GM18511 (cell line): ENCODE measurements around the gene POU2F3.
A peak's percentile ranks its signal among the peaks of the same experiment; 100 is the strongest.

ENCODE experiments used
- ATAC-seq: cut with Tn5 transposase; IDR thresholded peaks from one replicate; pipeline ENCODE4 v1.9.1; 2021; ENCODE audit warnings: mild to moderate bottlenecking, moderate library complexity; ENCODE audit not compliant: unreplicated experiment

The POU2F3 gene

DNA sequence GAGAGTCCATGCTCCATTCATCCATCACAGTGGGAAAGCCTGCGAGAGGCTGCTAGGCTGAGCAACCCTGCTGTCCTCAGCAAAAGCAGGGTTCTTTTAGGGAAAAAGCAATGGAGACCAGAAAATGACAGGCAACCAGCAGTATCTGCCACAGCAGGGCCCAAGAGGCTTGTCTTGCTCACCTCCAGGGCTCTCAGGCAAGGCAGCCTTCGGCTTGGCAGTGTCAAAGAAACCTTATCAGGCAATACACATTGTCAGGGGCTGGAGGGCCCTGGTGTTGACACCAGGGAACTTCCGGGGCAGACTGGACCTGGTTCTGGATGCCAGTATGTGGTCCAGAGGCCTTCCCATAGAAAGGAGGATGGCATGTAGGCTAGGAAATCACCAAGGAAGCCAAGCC lies 74.9 kb downstream of the POU2F3 start:
- no peak for ATAC-seq

DNA sequence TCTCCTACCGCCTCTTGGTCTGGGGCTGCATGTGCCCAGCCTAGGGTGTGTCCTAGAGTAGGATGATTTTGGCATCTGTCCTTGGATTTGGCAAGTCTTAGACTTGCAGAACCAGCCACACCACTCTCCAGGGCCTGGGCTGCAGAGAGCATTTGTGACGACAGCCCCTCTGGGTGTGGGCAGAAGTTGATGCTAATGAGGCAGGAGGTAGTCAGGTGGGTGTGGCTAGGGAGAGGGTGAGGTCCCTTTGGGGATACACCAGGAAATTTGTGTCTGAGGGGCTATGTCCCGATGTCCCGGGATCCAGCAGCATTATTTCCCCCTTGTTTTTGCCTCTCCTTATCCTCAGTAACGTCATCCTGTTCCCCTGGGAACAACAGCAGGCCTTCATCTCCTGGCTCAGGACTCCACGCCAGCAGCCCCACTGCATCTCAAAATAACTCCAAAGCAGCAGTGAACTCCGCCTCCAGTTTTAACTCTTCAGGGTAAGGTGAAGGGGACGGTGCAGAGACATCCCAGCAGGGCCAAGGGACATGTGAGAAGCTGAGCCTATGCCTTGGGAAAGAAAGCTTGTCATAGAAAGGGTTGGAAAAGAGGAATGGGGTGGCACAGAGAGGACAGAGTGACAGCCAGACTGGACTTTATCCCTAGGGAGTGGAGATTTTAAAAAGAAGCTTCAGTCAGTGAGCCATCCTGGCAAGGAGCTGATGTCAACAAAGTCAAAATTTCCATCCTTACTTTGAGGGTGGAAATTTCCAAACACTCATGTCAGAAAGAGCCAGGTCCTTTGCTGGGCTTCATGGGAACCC lies 77.1 kb downstream of the POU2F3 start:
- ATAC-seq, result no peak

DNA sequence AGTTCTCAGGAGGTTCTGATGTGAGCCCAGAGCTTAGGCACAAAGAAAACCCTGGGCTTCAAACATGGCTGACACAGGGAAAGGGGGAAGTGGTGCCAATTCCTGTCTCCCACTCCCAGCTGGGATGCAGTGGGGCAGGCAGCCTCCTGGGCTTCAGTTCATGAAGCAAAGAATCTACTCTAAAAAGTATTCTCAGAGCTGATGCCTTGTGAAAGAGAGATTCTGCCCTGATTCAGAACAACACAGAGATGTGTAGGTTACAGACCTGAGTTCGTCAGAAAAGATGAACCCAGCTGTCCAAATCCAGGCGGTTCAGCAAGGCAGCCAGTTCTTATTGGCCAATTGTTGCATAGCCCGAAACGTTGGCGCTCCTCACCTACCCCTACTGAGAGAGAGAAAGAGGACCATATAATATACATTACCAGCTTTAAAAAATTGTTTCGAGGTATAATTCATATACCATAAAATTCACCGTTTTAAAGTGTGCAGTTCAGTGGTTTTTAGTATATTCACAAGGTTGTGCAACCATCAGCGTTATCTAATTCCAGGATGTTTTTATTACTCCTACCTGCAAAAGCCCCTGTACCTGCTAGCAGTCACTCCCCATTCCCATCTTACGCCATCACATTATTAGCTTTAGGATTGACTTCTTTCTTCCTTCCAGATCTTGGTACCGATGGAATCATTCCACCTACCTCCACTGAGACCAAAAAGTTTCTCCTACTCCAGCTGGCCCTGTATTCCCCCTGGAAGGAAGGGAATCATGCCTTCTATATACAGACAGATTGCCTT lies 77.9 kb downstream of the POU2F3 start:
- ATAC-seq, result no peak

DNA sequence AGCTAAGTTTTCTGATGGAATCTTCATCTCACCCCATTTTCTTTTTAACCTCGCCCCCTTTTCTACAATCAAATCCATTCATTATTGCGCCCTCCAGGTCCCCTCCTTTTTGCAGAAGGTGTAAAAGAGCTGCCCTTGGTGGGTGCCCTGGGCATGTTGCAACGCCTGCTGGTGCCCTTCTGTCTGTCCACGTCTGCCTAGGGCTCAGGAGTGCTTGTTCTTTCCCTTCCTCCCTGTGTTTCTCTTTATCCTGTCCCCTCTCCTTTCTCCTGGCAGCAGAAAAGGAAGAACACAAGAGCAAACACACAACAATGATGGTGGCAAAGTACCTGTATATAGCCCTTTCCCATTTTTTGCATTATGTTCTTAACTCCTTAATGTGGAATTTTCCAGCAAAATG lies 79.0 kb downstream of the POU2F3 start:
- ATAC-seq, result no peak

DNA sequence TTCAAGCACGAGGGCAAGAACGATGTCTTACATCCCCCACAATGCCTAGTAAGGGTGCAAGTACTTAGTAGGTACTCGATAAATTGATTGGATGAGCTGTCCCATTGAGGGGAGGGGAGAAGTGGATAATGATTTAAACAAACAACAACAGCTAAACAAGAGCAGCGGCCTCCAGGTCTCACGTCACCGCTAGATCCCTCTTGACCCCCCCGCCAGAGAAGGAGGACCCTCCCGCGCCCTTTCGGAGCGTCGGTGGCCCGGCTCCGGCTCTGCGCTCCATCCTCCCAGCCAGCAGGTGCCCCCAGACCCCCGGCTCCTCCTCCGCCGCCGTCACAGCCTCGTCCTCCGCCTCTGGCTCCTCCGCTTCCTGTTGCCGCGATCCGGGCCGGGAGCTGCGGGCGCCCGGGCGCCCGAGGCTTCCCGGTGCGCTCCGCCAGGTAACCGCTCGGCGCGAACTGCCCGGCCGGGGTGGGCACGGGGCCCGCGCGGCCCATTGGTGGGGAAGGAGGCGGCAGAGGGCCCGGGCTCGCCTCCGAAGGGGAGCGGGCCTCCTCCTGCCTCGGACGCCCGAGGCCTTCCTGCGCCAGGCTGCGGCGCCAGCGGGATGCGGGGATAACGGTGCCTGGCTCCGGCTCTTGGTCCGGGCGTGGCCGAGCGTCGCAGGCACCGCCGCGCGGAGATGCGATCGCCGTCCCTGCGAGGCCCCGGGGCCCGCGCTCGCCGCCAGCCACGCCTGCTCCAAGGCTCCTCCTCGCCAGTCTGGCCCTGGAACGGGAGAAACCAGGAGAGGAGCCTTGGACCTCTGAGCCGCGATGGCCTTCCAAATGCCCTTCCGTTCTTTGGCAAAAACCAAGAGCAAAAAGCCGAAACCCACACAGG lies 85.2 kb downstream of the POU2F3 start, which contains the start of gene TLCD5:
TLCD5 (plus strand) TSS at position 368 of the 879 bp plus-strand sequence. CDS start 2,143 bp downstream, outside the sequence.
- ATAC-seq, result peak; percentile 64

DNA sequence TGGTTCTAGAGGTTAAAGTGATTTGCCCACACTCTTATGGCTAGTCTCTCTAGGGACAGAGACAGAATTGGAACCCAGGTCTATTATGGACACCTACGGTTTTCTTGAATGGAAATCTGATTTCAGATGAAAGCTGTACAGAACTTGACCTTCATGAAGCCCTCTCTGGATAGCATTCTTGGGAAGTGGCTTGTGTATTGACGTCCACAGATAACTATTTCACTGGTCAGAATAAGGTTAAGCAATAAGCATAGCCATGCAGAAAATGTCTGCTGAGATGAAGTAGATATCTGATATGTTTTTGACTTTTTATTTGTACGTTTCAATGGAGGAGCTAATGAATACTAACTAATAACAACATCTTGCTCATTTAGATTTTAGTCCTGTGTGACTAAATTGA lies 86.3 kb downstream of the POU2F3 start:
- no peak for ATAC-seq

DNA sequence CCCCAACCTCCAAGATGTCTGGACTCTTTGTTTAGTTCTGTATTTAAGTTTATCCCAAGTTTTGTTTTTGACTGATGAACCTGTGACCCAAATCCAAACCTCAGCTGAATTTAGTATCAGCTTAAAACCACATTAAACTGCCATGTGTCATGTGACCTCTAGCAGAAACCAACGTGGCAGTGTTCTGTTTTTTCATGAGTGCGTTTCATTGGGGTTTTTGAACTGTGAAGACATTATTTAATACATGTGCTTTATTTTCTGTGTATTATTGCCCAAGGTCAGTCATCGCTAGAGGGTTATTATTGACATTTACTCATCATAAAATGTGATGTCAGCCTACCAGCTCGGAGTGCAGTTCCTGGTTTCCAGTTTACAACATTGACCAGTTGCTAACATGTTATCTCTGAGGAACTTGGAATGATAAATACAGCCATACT lies 86.9 kb downstream of the POU2F3 start:
- no peak for ATAC-seq

DNA sequence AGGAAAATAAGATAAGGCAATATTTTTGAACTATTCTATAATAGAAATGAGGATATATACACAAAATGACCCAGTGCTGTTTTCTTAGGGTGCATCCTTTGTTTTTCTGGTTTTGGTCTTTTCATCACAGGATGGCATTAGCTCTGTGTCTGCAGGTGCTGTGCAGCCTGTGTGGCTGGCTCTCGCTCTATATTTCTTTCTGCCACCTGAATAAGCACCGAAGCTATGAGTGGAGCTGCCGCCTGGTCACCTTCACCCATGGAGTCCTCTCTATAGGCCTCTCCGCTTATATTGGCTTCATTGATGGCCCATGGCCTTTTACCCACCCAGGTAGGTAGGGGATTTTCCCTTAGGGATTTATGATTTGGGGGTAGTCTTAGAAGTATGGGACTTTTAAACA lies 87.4 kb downstream of the POU2F3 start:
- ATAC-seq, result no peak

DNA sequence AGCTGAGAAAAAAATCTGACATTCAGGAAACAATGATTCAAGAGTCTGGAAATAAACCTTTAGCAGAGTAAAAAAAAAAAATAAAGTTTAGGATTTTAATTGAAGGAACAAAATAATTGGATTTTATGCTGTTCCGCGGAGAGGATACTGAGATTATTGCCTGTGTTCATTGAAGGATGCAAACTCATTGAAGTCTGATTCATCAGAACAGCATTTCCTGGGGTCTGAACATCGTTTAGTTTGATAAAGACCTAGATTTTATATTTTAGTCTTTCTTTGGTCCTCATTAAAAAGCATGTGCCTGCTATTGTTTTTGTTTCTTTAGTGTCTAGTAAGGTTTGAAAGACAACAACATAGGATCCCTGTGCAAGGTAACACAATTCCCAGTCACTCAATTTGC lies 89.6 kb downstream of the POU2F3 start:
- ATAC-seq, result no peak

DNA sequence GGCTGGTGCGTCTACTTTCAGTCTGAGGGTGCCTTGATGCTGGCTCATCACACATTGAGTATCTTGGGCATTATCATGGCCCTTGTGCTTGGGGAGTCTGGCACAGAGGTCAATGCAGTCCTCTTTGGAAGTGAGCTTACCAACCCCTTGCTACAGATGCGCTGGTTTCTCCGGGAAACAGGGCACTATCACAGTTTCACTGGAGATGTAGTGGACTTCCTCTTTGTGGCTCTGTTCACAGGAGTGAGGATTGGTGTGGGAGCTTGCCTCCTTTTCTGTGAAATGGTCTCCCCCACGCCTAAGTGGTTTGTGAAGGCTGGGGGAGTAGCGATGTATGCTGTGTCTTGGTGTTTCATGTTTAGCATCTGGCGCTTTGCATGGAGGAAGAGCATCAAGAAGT lies 90.1 kb downstream of the POU2F3 start:
- ATAC-seq, result no peak

DNA sequence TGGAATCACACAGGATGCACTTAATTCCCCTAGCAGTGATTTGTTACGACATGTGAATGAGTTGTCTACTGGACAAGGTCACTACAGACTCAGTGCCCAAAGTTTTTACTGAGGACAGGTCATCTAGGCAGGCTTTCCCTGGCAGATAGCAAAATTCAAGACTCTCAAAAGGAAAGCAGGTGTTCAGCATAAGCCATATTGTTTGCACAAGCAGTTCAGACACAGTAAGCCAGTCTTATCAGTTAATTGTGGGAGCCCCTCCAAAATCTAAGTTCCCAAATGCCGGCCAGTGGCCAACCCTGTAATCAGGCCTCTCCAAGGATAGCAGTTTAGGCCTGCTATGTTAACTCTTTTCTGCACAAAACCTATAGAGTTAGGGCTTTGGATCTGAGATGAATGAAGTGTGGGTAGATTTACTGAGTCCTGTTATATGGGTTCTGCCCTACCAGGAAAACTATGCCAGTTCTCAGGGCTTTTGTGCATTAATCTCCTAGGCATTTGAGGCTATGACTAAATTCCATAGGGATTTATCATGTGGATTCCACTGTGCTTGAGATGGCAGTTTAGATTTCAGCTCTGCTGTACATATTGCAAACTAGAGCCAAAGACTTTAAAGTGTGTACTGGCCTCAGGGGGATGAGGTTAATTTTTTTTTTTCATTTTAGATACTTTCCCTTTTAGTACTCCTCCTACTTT lies 91.5 kb downstream of the POU2F3 start:
- ATAC-seq, result no peak

DNA sequence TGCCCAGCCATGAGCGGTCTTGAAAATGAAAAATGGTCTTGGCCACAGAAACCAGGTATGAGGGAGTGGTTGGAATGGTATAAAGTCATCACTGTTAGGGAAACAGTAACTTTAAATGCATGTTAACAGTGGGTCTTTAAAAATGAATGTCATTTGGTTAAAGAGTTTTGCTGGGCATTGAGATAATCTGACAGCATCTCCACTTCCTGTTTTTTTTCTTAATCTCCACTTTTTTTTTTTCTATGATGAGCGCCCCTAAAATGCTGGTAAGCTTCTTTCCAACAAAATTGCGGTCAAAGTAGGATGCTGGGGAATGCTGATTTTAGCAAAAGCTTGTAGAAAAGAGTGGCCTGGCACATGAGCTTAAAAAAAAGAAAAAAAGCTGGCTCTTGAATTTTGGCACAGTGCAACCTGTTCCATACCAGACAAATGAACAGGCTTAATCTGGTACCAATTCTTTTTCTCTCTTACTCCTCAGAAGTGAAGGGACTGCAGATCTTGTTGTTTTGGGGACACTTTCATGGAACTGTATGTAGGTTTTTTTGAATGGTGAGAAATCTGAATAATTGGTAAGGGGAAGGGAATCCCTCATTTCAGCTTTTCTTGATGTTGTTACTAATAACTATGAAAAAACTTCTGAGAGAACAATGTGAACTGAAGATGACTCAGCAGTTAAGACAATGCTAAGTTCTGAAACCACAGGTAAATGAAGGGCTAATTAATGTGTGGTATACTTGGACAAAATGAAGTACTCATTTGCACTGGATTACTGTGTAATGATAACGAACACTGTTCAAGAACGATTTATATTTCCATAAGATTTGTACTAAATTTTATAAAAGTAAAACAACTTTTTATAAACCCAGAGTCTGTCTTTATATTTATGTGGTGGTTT lies 93.1 kb downstream of the POU2F3 start:
- ATAC-seq, result no peak

DNA sequence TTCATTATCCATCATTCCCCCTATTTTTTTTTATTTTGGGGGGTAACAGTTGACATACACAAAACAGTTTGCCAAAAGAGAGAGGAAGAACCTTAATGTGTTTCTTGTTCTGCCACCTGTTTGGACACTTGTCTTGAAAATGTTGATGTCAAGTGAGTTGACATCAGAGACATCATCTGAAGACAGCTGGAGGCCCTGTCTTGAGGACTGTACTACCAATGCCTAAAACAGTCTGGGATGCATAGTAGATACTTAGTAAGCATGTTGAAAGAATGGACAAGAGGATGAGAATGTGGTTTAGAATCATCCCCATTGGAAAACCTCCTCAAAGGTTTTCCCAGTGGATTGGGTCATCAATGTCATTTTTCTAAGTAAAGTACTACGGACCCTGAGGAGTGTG lies 93.9 kb downstream of the POU2F3 start:
- ATAC-seq, result no peak

DNA sequence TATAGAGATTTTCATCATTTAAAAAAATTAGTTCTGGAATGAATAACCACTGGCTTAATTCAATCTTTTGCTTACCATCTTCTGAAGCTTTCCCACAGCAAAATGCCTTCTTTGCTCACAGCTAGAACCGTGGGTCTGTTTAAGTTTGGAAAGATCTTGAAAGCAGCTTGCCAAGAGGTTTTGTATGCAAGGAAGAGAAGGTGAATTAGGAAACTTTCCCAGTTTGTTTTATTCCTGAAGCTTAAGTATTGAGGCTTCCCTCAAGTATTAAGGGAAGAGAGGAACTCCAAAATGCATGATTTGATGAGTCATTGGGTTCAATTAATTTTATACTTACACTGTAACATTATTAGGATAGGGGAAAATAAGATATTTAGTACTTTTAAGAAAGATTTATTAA lies 94.4 kb downstream of the POU2F3 start:
- no peak for ATAC-seq

DNA sequence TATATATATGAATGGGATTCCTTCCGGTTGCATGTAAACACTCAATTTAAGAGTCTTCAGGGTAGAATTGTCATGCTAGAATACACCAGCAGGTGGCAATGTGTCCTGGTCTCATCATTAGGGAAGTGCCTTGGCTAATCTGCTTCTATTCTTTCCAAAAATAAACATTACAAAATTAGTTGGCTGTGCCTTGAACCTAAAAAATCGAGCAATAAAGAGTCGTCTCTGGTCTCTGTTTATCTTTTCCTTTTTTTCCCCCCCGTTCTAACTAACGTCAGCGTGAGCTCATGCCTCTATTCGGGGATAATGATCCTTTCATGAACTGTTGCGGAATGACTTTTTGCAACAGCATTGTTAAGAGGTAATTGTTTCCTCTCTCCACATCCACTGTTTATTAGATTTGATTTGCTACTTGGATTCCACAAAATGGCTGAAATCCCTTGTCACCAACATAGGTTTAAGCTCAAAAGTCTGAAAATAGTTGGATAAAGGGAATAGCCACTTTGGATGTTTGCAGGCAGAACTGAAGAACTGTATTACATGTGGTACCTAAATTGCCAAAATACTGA lies 95.0 kb downstream of the POU2F3 start:
- ATAC-seq, result no peak

DNA sequence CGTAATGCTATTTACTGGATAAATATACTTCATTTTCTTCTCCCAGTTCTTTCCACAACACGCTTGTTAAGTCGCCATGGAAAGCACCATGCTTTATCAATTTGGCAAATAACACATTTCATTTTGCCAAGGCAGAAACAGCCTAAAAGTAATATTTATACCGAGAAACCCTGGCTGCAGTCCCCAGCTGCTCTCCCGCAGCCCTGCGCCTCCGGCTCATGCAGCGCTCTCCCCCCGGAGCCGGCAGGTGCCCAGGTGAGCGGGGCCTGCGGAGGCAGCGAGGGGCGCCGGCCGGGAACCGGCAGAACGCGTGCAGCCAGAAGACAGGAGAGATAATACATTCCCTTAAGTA lies 95.6 kb downstream of the POU2F3 start:
- ATAC-seq, result peak; percentile 38

DNA sequence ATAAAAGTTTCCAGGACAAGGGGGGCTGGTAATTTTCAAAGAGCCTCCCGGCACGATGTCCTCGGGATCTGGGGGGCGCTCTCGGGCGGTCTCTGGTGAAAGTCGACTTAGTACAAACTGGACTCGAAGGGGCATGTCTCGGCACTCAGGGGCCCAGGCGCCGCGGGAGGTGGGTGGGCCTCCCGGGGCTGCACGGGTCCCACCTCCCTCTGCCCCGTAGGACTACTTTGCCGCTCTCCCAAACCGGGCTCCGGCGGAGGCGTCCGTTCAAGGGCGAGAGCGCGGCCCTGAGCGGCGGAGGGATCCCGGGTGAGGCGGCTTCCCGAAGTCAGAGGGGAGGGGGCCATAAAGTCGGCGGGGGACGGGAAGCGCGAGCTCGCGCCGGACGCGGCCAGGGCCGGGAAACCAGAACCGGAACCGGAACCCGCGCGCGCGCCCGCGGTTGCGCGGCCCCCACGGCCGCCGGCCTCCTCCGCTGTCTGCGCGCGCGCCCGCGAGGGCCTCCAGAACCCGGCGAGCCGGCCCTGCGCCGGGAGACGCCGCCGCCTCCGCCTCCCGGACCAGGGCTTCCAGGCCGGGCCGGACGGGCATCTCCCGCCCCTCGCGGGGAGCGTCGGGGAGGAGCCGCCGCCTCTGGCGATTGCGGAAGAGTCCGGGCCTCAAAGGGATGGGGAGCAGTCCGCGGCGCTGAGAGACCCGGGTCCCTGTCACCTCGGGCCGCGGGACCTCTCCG lies 96.1 kb downstream of the POU2F3 start, which contains the start of gene ARHGEF12:
ARHGEF12 (plus strand) TSS at position 506 of the 733 bp plus-strand sequence. CDS start 831 bp downstream, outside the sequence.
- peak; percentile 68 for ATAC-seq

DNA sequence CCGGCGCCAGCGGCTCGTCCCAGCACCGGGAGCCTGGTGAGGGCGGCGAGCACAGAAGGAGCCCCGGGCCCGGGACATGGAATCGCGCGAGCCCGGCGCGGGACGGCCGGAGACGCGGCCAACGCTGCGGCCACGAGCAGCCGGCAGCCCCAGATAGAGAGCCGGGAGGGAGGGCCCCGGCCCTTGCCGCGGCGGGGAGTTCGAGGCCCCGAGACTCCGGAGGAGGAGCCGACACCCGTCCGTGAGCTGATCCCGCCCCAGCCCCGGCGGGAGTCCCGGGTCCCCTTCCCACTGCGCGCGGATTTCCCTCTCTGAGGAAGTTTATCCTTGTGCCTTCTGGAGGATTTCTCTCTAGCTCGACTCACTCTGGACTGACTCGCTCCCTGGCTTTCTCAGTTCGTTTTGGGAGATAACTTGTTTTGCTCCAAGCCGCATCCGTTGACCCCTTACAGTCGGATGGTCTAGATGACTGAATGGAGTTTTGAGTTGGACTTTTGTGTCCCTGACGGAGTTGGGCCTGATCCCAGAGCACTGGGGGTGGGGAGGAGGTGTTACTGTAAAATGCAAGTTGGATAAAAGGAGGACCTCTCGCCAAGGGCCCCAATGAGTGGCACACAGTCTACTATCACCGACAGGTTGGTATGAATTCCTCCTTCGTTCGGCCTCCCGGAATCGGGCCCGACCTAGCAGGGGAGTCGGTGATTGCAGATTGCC lies 96.9 kb downstream of the POU2F3 start:
- ATAC-seq, result peak; percentile 32
